ENCODE data around the gene AFF3. TPM values are rescaled to one million over a fixed set of nuclear protein-coding genes. Genes with fewer than 3 reads are reported as not detected.
"Not testable (repeated sequence)": the region's sequence is repeated elsewhere in the genome, so short reads cannot be mapped to it uniquely, and the experiment has no call there.

Gene AFF3
- total RNA-seq, 1 experiment from 2014 or later, result 4.2 TPM

- in situ Hi-C loops (cut with HindIII; ENCODE audit: low pct_unique_long_range_greater_than_20kb, low sequenced_read_pairs), result no loop called here
Observed at GRCh38 chr2:99794414-99794813, 348.0 kb downstream of the AFF3 start.

GRCh38 chr2:99793022-99793421, 349.4 kb downstream of the AFF3 start:
- in situ Hi-C loops (cut with HindIII; ENCODE audit: low pct_unique_long_range_greater_than_20kb, low sequenced_read_pairs), result no loop called here
- DNase-seq (ENCODE audit: low read depth, low spot score), result no peak

More at GRCh38 chr2:99794414-99794813, 348.0 kb downstream of the AFF3 start:
- DNase-seq (ENCODE audit: low read depth, low spot score), result no peak

- in situ Hi-C loops (cut with HindIII; ENCODE audit: low pct_unique_long_range_greater_than_20kb, low sequenced_read_pairs), result no loop called here
- DNase-seq (ENCODE audit: low read depth, low spot score), result no peak
Observed at GRCh38 chr2:99789849-99790248, 352.5 kb downstream of the AFF3 start.

GRCh38 chr2:99787769-99788382, 354.5 kb downstream of the AFF3 start:
- DNase-seq (ENCODE audit: low read depth, low spot score), result no peak
- in situ Hi-C loops (cut with HindIII; ENCODE audit: low pct_unique_long_range_greater_than_20kb, low sequenced_read_pairs), result no loop called here

- in situ Hi-C loops (cut with HindIII; ENCODE audit: low pct_unique_long_range_greater_than_20kb, low sequenced_read_pairs), result no loop called here
Observed at GRCh38 chr2:99786636-99787390, 355.6 kb downstream of the AFF3 start.

GRCh38 chr2:99784946-99785345, 357.4 kb downstream of the AFF3 start:
- no peak for DNase-seq (ENCODE audit: low read depth, low spot score)
- in situ Hi-C loops (cut with HindIII; ENCODE audit: low pct_unique_long_range_greater_than_20kb, low sequenced_read_pairs), result no loop called here

More at GRCh38 chr2:99786636-99787390, 355.6 kb downstream of the AFF3 start:
- DNase-seq (ENCODE audit: low read depth, low spot score), result no peak

GRCh38 chr2:99784282-99784681, 358.1 kb downstream of the AFF3 start:
- DNase-seq (ENCODE audit: low read depth, low spot score), result no peak
- in situ Hi-C loops (cut with HindIII; ENCODE audit: low pct_unique_long_range_greater_than_20kb, low sequenced_read_pairs), result no loop called here

- in situ Hi-C loops (cut with HindIII; ENCODE audit: low pct_unique_long_range_greater_than_20kb, low sequenced_read_pairs), result no loop called here
- DNase-seq (ENCODE audit: low read depth, low spot score), result no peak
Observed at GRCh38 chr2:99780276-99780675, 362.1 kb downstream of the AFF3 start.

- DNase-seq (ENCODE audit: low read depth, low spot score), result no peak
- in situ Hi-C loops (cut with HindIII; ENCODE audit: low pct_unique_long_range_greater_than_20kb, low sequenced_read_pairs), result no loop called here
Observed at GRCh38 chr2:99779276-99779675, 363.1 kb downstream of the AFF3 start.

GRCh38 chr2:99777656-99778290, 364.6 kb downstream of the AFF3 start:
- DNase-seq (ENCODE audit: low read depth, low spot score), result no peak
- in situ Hi-C loops (cut with HindIII; ENCODE audit: low pct_unique_long_range_greater_than_20kb, low sequenced_read_pairs), result no loop called here

GRCh38 chr2:99776906-99777646, 365.3 kb downstream of the AFF3 start:
- in situ Hi-C loops (cut with HindIII; ENCODE audit: low pct_unique_long_range_greater_than_20kb, low sequenced_read_pairs), result no loop called here
- no peak for DNase-seq (ENCODE audit: low read depth, low spot score)

GRCh38 chr2:99776206-99776905, 366.0 kb downstream of the AFF3 start:
- DNase-seq (ENCODE audit: low read depth, low spot score), result no peak
- in situ Hi-C loops (cut with HindIII; ENCODE audit: low pct_unique_long_range_greater_than_20kb, low sequenced_read_pairs), result no loop called here

GRCh38 chr2:99775585-99775984, 366.8 kb downstream of the AFF3 start:
- no peak for DNase-seq (ENCODE audit: low read depth, low spot score)
- in situ Hi-C loops (cut with HindIII; ENCODE audit: low pct_unique_long_range_greater_than_20kb, low sequenced_read_pairs), result no loop called here

- in situ Hi-C loops (cut with HindIII; ENCODE audit: low pct_unique_long_range_greater_than_20kb, low sequenced_read_pairs); DNase-seq (ENCODE audit: low read depth, low spot score): not testable (repeated sequence)
Observed at GRCh38 chr2:99773642-99774041, 368.7 kb downstream of the AFF3 start.

GRCh38 chr2:99772591-99773331, 369.6 kb downstream of the AFF3 start:
- DNase-seq (ENCODE audit: low read depth, low spot score), result no peak
- in situ Hi-C loops (cut with HindIII; ENCODE audit: low pct_unique_long_range_greater_than_20kb, low sequenced_read_pairs), result no loop called here

- in situ Hi-C loops (cut with HindIII; ENCODE audit: low pct_unique_long_range_greater_than_20kb, low sequenced_read_pairs), result no loop called here
- no peak for DNase-seq (ENCODE audit: low read depth, low spot score)
Observed at GRCh38 chr2:99771681-99772333, 370.6 kb downstream of the AFF3 start.

Data from SK-MEL-5 (cell line).